HepG2 (cell line): ENCODE data around the gene FAM3B. TPM values are rescaled to one million over a fixed set of nuclear protein-coding genes. Genes with fewer than 3 reads are reported as not detected.

Source experiments
- ATAC-seq: fragments of 200-7000 bp; cut with Tn5 transposase; 3 replicates; pipeline ENCODE4 v1.9.1; 2020; ENCODE audit warnings: mild to moderate bottlenecking, moderate library complexity
- BruUV-seq: library from RNA; stranded (reverse); fragments of 400-500 nt; replicated peaks from 2 replicates; lab custom pipeline; 2021; lab: Mats Ljungman, UMichigan
- CTCF ChIA-PET: fragments of 300-600 bp; formaldehyde crosslinking; extraction: SDS; loops from one replicate; lab custom pipeline; 2021; ENCODE audit warnings: low total read pairs, inconsistent platforms, low intra/inter-chr PET ratio; lab: Yijun Ruan, JAX
- POLR2A ChIA-PET: fragments of 350-600 bp; sonication (Branson Sonifier 250); formaldehyde crosslinking; loops from one replicate; lab custom pipeline; 2020; ENCODE audit warnings: antibody characterized with exemption, inconsistent platforms; lab: Yijun Ruan, JAX
- DNase-seq: peaks from one replicate; pipeline ENCODE4 v3.0.0-alpha.2; 2015; ENCODE audit warnings: low spot score
- FAIRE-seq: peaks from 3 replicates; lab custom pipeline; 2011; peaks lifted over from hg19 to GRCh38; lab: Jason Lieb, UNC
- H2AFZ ChIP-seq: one replicate; pipeline ENCODE4 v1.6.1; 2011; ENCODE audit warnings: low read length, inconsistent platforms
- H3K27ac ChIP-seq: fragments of 300-600 bp; 3 replicates; pipeline ENCODE4 v1.8.0; 2011; ENCODE audit warnings: mixed run types, mild to moderate bottlenecking, mixed read lengths, low read length, inconsistent platforms; ENCODE audit not compliant: insufficient read depth; ENCODE audit errors: extremely low read length
- H3K27me3 ChIP-seq, 2 experiments: fragments of 200-600 bp in 1 of 2; 2 replicates in 1 of 2; 3 replicates in 1 of 2; pipeline versions ENCODE4 v1.6.0 to v1.8.0; 2011; ENCODE audit warnings: low read length in 2 of 2, mild to moderate bottlenecking in 2 of 2, moderate library complexity in 2 of 2, inconsistent platforms in 1 of 2; ENCODE audit not compliant: insufficient read depth in 2 of 2, control insufficient read depth in 1 of 2
- H3K36me3 ChIP-seq, 2 experiments: fragments of 200-600 bp in 1 of 2; replicated peaks in 1 of 2; 2 replicates in 1 of 2; 3 replicates in 1 of 2; pipeline versions ENCODE4 v1.5.1 to v1.8.0; 2011; ENCODE audit warnings: low read length in 2 of 2, inconsistent platforms in 1 of 2; ENCODE audit not compliant: insufficient read depth in 2 of 2, control insufficient read depth in 1 of 2
- H3K4me1 ChIP-seq: 2 replicates; pipeline ENCODE4 v1.5.1; 2012; ENCODE audit warnings: low read length, inconsistent platforms; ENCODE audit not compliant: insufficient read depth
- H3K4me2 ChIP-seq: 2 replicates; pipeline ENCODE4 v1.6.0; 2011; ENCODE audit warnings: low read depth, low read length, inconsistent platforms
- H3K4me3 ChIP-seq, 3 experiments: fragments of 200-600 bp in 1 of 3; sonication (generic), shearing (Covaris generic) in 1 of 3; replicated peaks in 1 of 3; 2 replicates each; pipeline ENCODE4 v1.5.1; 2011 to 2016; ENCODE audit warnings: low read length in 3 of 3, inconsistent platforms in 2 of 3, low read depth in 2 of 3, mild to moderate bottlenecking in 2 of 3, control low read depth in 1 of 3, mixed read lengths in 1 of 3; ENCODE audit not compliant: insufficient read depth in 1 of 3
- H3K79me2 ChIP-seq: one replicate; pipeline ENCODE4 v1.6.1; 2011; ENCODE audit warnings: low read length, inconsistent platforms; ENCODE audit not compliant: insufficient read depth
- H3K9ac ChIP-seq: 2 replicates; pipeline ENCODE4 v1.6.0; 2011; ENCODE audit warnings: mild to moderate bottlenecking, low read depth, low read length, inconsistent platforms; ENCODE audit not compliant: insufficient read depth
- H3K9me3 ChIP-seq: 2 replicates; pipeline ENCODE4 v1.5.1; 2012; ENCODE audit warnings: mild to moderate bottlenecking, low read length
- H4K20me1 ChIP-seq: 2 replicates; pipeline ENCODE4 v1.6.0; 2011; ENCODE audit warnings: inconsistent platforms, mild to moderate bottlenecking, low read length, moderate library complexity; ENCODE audit not compliant: insufficient read depth
- AGO2 ChIP-seq: fragments of 200-400 bp; formaldehyde crosslinking; optimal IDR thresholded peaks from 2 replicates; pipeline ENCODE3; 2017; ENCODE audit warnings: mild to moderate bottlenecking, low read depth, low read length, moderate library complexity
- HNF1A ChIP-seq, 2 experiments: sonication (generic) in 1 of 2; formaldehyde crosslinking in 1 of 2; IDR thresholded peaks; 2 replicates each; pipeline versions ENCODE4 v1.4.0 to v1.6.1; 2016 to 2020; ENCODE audit warnings: borderline replicate concordance in 1 of 2, low read depth in 1 of 2, mild to moderate bottlenecking in 1 of 2, missing genetic modification reagents in 1 of 2
- KLF15 ChIP-seq: sonication (generic); formaldehyde crosslinking; IDR thresholded peaks from 2 replicates; pipeline ENCODE4 v1.8.1; 2023; ENCODE audit warnings: borderline replicate concordance, mild to moderate bottlenecking, inconsistent platforms, missing genetic modification reagents, mixed read lengths
- PAX8 ChIP-seq: sonication (generic); formaldehyde crosslinking; IDR thresholded peaks from 2 replicates; pipeline ENCODE4 v1.8.0; 2022; ENCODE audit warnings: mild to moderate bottlenecking, missing genetic modification reagents, borderline replicate concordance
- PHF8 ChIP-seq: sonication (generic); formaldehyde crosslinking; IDR thresholded peaks from 2 replicates; pipeline ENCODE4 v1.5.0; 2020; ENCODE audit warnings: missing genetic modification reagents
- SKI ChIP-seq: fragments of 450-650 bp; IDR thresholded peaks from one replicate; pipeline ENCODE4 v1.6.1; 2018; ENCODE audit warnings: mild to moderate bottlenecking; ENCODE audit not compliant: partially characterized antibody
- SSRP1 ChIP-seq: IDR thresholded peaks from 2 replicates; pipeline ENCODE4 v1.6.1; 2016; ENCODE audit warnings: control low read depth
- SYNCRIP ChIP-seq: fragments of 200-400 bp; formaldehyde crosslinking; IDR thresholded peaks from 2 replicates; pipeline ENCODE4 v1.6.1; 2018; ENCODE audit warnings: mild to moderate bottlenecking, low read depth, low read length; ENCODE audit not compliant: insufficient read depth
- TEAD3 ChIP-seq: optimal IDR thresholded peaks from 2 replicates; pipeline ENCODE3; 2016; ENCODE audit warnings: borderline replicate concordance
- YEATS4 ChIP-seq: sonication (generic); formaldehyde crosslinking; IDR thresholded peaks from 2 replicates; pipeline ENCODE4 v1.4.0; 2020; ENCODE audit warnings: missing genetic modification reagents, borderline replicate concordance
- ZNF142 ChIP-seq: sonication (generic); formaldehyde crosslinking; IDR thresholded peaks from 2 replicates; pipeline ENCODE4 v1.4.0; 2020; ENCODE audit warnings: missing genetic modification reagents
- ZNF441 ChIP-seq: sonication (generic); formaldehyde crosslinking; IDR thresholded peaks from 2 replicates; pipeline ENCODE4 v1.7.0; 2021; ENCODE audit warnings: missing genetic modification reagents, borderline replicate concordance
- ZNF530 ChIP-seq: sonication (generic); formaldehyde crosslinking; IDR thresholded peaks from 2 replicates; pipeline ENCODE4 v1.5.0; 2020; ENCODE audit warnings: low read depth, mild to moderate bottlenecking, missing genetic modification reagents
- ZNF747 ChIP-seq: sonication (generic); formaldehyde crosslinking; IDR thresholded peaks from 2 replicates; pipeline ENCODE4 v1.8.1; 2023; ENCODE audit warnings: missing genetic modification reagents, mild to moderate bottlenecking, borderline replicate concordance
- WGBS: methylation state at CpG from one replicate; pipeline ENCODE4 v1.1.6; 2017; ENCODE audit warnings: low lambda C conversion rate; 5-methylcytosine and 5-hydroxymethylcytosine counted together
- in situ Hi-C: cut with HindIII; loops from 2 replicates; pipeline ENCODE4 v1.10.0; 2017; ENCODE audit warnings: low pct_unique_long_range_greater_than_20kb; ENCODE audit not compliant: extremely low pct_ligation_motif_present
- intact Hi-C: fragments of 100-400 bp; cut with micrococcal nuclease; formaldehyde crosslinking; loops from one replicate; pipeline ENCODE4 v1.10.0; 2022; ENCODE audit not compliant: unreplicated experiment
- polyA plus RNA-seq, 8 experiments: library from polyadenylated mRNA; depleted of rRNA in 3 of 8; stranded (reverse) in 7 of 8; unstranded in 1 of 8; fragments of >200 nt; fragmentation: Illumina TruSeq in 4 of 8; extraction: Trizol in 4 of 8; gene quantifications; 2 replicates each; pipeline versions ENCODE4 v1.2.1 to v1.2.3, GENCODE V29; 2011 to 2016; ENCODE audit warnings: low read depth in 4 of 8, missing spikeins in 1 of 8, mixed read lengths in 1 of 8; ENCODE audit not compliant: insufficient read depth in 1 of 8
- total RNA-seq, 5 experiments: library from RNA; depleted of rRNA; stranded (reverse); fragments of >200 nt; fragmentation: Illumina TruSeq; extraction: Trizol; gene quantifications; 2 replicates each; pipeline ENCODE4 v1.2.3, GENCODE V29; 2016; ENCODE audit warnings: low read depth in 1 of 5

FAM3B gene
- total and polyA plus RNA-seq, 2 of the 13 experiments (the other 11 are each of a cell fraction or from before 2014, with no cell fraction given): 46.5 to 62.0 TPM

- no peak for TF ChIP-seq PAX8 (CRISPR knock-in tag)
- no peak for TF ChIP-seq HNF1A (IDR thresholded peaks at IDR 0.05; ENCODE audit: low read depth)
- TF ChIP-seq HNF1A (CRISPR knock-in tag; IDR thresholded peaks at IDR 0.05; ENCODE audit: borderline replicate concordance): no peak
- TF ChIP-seq PHF8 (CRISPR knock-in tag): no peak
- TF ChIP-seq ZNF747: no peak
- TF ChIP-seq, all 625 proteins: peak for 0
These were observed 27.5 kb downstream of the FAM3B start (continued) for GRCh38 chr21:41344146-41344545.

- BruUV-seq: no TSS peak
- Histone ChIP-seq H3K27ac (no peak overlapping the region), H3K27me3 (no peaks in the 10 kb centered on the region), H3K9me3 (no peaks in the 10 kb centered on the region; the same call in 1 of the 2 replicates), H3K4me1 (no peaks in the 10 kb centered on the region), H3K4me3 (no peak overlapping the region), H2AFZ (no peak overlapping the region), H4K20me1 (no peaks in the 10 kb centered on the region), H3K4me2 (no peak overlapping the region), H3K36me3 (peaks cover 21 to 73% of the 10 kb centered on the region in 2 experiments), H3K79me2 (peaks cover 2% of the 10 kb centered on the region), H3K9ac (no peak overlapping the region)
- CTCF ChIA-PET: no interaction called here
- ATAC-seq (no peak), FAIRE-seq (no peak), DNase-seq (no peak)
- POLR2A ChIA-PET: no interaction called here
- 97% methylated on average over 3 of the region's 4 CpGs for WGBS
- in situ Hi-C loops: no loop called here
- TF ChIP-seq TEAD3 (CRISPR knock-in tag): no peak
- no peak for TF ChIP-seq SSRP1 (CRISPR knock-in tag)
- no peak for TF ChIP-seq SKI
- TF ChIP-seq ZNF530 (CRISPR knock-in tag): no peak
- TF ChIP-seq AGO2: no peak
- TF ChIP-seq ZNF441 (CRISPR knock-in tag): no peak
- no peak for TF ChIP-seq SYNCRIP
- no peak for TF ChIP-seq ZNF142 (CRISPR knock-in tag)
- no peak for TF ChIP-seq YEATS4 (CRISPR knock-in tag)
- TF ChIP-seq KLF15 (CRISPR knock-in tag): no peak
- intact Hi-C loops: no loop called here
These were observed 28.8 kb downstream of the FAM3B start for GRCh38 chr21:41345356-41345755.
